Lower leg skin (tissue), 3 donors: ENCODE data around the gene TMEM63A.

Experiments
- CTCF ChIP-seq, 3 donors: fragments of 450-650 bp; IDR thresholded peaks; one replicate each; pipeline ENCODE4 v1.5.1; 2016; ENCODE audit warnings: antibody characterized with exemption in 3 of 3, mild to moderate bottlenecking in 3 of 3, moderate library complexity in 2 of 3
- POLR2A ChIP-seq, 2 donors: fragments of 450-650 bp; IDR thresholded peaks; one replicate each; pipeline ENCODE4 v1.6.1; 2016 to 2017; ENCODE audit warnings: antibody characterized with exemption in 2 of 2, mild to moderate bottlenecking in 1 of 2, moderate library complexity in 1 of 2

GRCh38 chr1:225845097-225845496 lies 37.1 kb downstream of the TMEM63A start:
- TF ChIP-seq CTCF (IDR thresholded peaks at IDR 0.05): no peak
- TF ChIP-seq POLR2A (IDR thresholded peaks at IDR 0.05): no peak
